Fibroblast of upper back skin (primary cell): ENCODE data around the gene GALNT10.
A peak's percentile ranks its signal among the peaks of the same experiment; 100 is the strongest.

Experiments
- DNase-seq: peaks from one replicate; pipeline ENCODE4 v3.0.0-alpha.2; 2013

The GALNT10 gene

GRCh38 chr5:154236536-154237375, 46.2 kb downstream of the GALNT10 start:
- DNase-seq, result no peak

GRCh38 chr5:154237376-154237743, 46.8 kb downstream of the GALNT10 start:
- no peak for DNase-seq

GRCh38 chr5:154237946-154238345, 47.4 kb downstream of the GALNT10 start:
- DNase-seq, result no peak

GRCh38 chr5:154238776-154239481, 48.4 kb downstream of the GALNT10 start:
- no peak for DNase-seq

- DNase-seq, result no peak
Measured at GRCh38 chr5:154240595-154240994, 50.1 kb downstream of the GALNT10 start.

- DNase-seq, result peak; percentile 27
Measured at GRCh38 chr5:154241021-154241420, 50.5 kb downstream of the GALNT10 start.

GRCh38 chr5:154242442-154242841, 51.9 kb downstream of the GALNT10 start:
- DNase-seq, result no peak

- no peak for DNase-seq
Measured at GRCh38 chr5:154242964-154243376, 52.4 kb downstream of the GALNT10 start.

- peak; percentile 79 for DNase-seq
Measured at GRCh38 chr5:154243736-154244135, 53.2 kb downstream of the GALNT10 start.

- no peak for DNase-seq
Measured at GRCh38 chr5:154244476-154244875, 53.9 kb downstream of the GALNT10 start.

- DNase-seq, result no peak
Measured at GRCh38 chr5:154248691-154249090, 58.2 kb downstream of the GALNT10 start.

- DNase-seq, result peak; percentile 51
Measured at GRCh38 chr5:154249826-154250225, 59.3 kb downstream of the GALNT10 start.

- peak; percentile 40 for DNase-seq
Measured at GRCh38 chr5:154251529-154251928, 61.0 kb downstream of the GALNT10 start.

GRCh38 chr5:154253807-154254206, 63.3 kb downstream of the GALNT10 start:
- DNase-seq, result no peak

GRCh38 chr5:154254896-154255295, 64.4 kb downstream of the GALNT10 start:
- DNase-seq, result no peak

- DNase-seq, result no peak
Measured at GRCh38 chr5:154257046-154257445, 66.5 kb downstream of the GALNT10 start.

- DNase-seq, result no peak
Measured at GRCh38 chr5:154258531-154259217, 68.1 kb downstream of the GALNT10 start.

- DNase-seq, result peak; percentile 56
Measured at GRCh38 chr5:154260224-154260927, 69.8 kb downstream of the GALNT10 start.

GRCh38 chr5:154262342-154262741, 71.8 kb downstream of the GALNT10 start:
- DNase-seq, result no peak

- DNase-seq, result no peak
Measured at GRCh38 chr5:154264549-154265196, 74.1 kb downstream of the GALNT10 start.

GRCh38 chr5:154265197-154265773, 74.8 kb downstream of the GALNT10 start:
- DNase-seq, result no peak

- no peak for DNase-seq
Measured at GRCh38 chr5:154267516-154267915, 77.0 kb downstream of the GALNT10 start.
